H1 (cell line): ENCODE data around the gene INPP5A. TPM values are rescaled to one million over a fixed set of nuclear protein-coding genes. Genes with fewer than 3 reads are reported as not detected.
A peak's percentile ranks its signal among the peaks of the same experiment; 100 is the strongest.

Experiments
- CTCF ChIA-PET: fragments of 300-600 bp; sonication (Branson Sonifier 250); formaldehyde crosslinking; loops from one replicate; lab custom pipeline; 2021; ENCODE audit not compliant: partially characterized antibody; lab: Charles Lee
- POLR2A ChIA-PET: fragments of 300-600 bp; sonication (Branson Sonifier 250); formaldehyde crosslinking; loops from one replicate; lab custom pipeline; 2021; ENCODE audit warnings: inconsistent platforms; ENCODE audit not compliant: partially characterized antibody; lab: Charles Lee
- DNase-seq, 2 experiments: peaks; one replicate each; pipeline versions ENCODE4 v3.0.0 to v3.0.0-alpha.2; 2010 to 2022; ENCODE audit warnings: low spot score in 2 of 2, low read depth in 1 of 2, mixed read lengths in 1 of 2
- FAIRE-seq: peaks from 2 replicates; lab custom pipeline; 2011; peaks lifted over from hg19 to GRCh38; lab: Jason Lieb, UNC
- H2AFZ ChIP-seq: 2 replicates; pipeline ENCODE4 v1.8.1; 2012; ENCODE audit warnings: low read length, inconsistent platforms
- H2AK5ac ChIP-seq: 2 replicates; pipeline ENCODE4 v1.6.1; 2013; ENCODE audit warnings: low read depth, low read length
- H2BK120ac ChIP-seq: replicated peaks from 2 replicates; pipeline ENCODE3; 2013; ENCODE audit warnings: low read depth, low read length, inconsistent platforms
- H2BK12ac ChIP-seq: 2 replicates; pipeline ENCODE4 v1.6.1; 2013; ENCODE audit warnings: low read depth, low read length
- H2BK15ac ChIP-seq: 2 replicates; pipeline ENCODE4 v1.6.1; 2013; ENCODE audit warnings: low read length
- H2BK20ac ChIP-seq: 2 replicates; pipeline ENCODE4 v1.6.1; 2013; ENCODE audit warnings: low read length
- H2BK5ac ChIP-seq: 2 replicates; pipeline ENCODE4 v1.6.1; 2013; ENCODE audit warnings: low read depth, low read length
- H3K14ac ChIP-seq: 2 replicates; pipeline ENCODE4 v1.6.1; 2013; ENCODE audit warnings: inconsistent platforms; ENCODE audit not compliant: insufficient read length
- H3K18ac ChIP-seq: 2 replicates; pipeline ENCODE4 v1.6.1; 2013; ENCODE audit warnings: low read length; ENCODE audit errors: extremely low read depth
- H3K23ac ChIP-seq: 2 replicates; pipeline ENCODE4 v1.6.1; 2013; ENCODE audit warnings: inconsistent platforms; ENCODE audit not compliant: insufficient read length
- H3K23me2 ChIP-seq: 2 replicates; pipeline ENCODE4 v1.6.1; 2013; ENCODE audit warnings: low read depth, low read length
- H3K27ac ChIP-seq: 2 replicates; pipeline ENCODE4 v1.6.1; 2011; ENCODE audit warnings: low read depth, low read length, inconsistent platforms
- H3K27me3 ChIP-seq, 4 experiments: replicated peaks in 1 of 4; 1 replicate in 1 of 4; 2 replicates in 3 of 4; pipeline versions ENCODE4 v1.6.1 to v1.8.1; 2011 to 2013; ENCODE audit warnings: low read length in 3 of 4, mild to moderate bottlenecking in 3 of 4, inconsistent platforms in 2 of 4, mixed read lengths in 2 of 4, moderate library complexity in 1 of 4; ENCODE audit not compliant: control insufficient read depth in 3 of 4, insufficient read depth in 3 of 4; ENCODE audit errors: extremely low read depth in 1 of 4
- H3K36me3 ChIP-seq, 4 experiments: 2 replicates each; pipeline versions ENCODE4 v1.6.1 to v1.8.1; 2011 to 2013; ENCODE audit warnings: mild to moderate bottlenecking in 4 of 4, low read length in 3 of 4, moderate library complexity in 2 of 4, control low read depth in 1 of 4, inconsistent platforms in 1 of 4; ENCODE audit not compliant: insufficient read depth in 4 of 4, control insufficient read depth in 2 of 4
- H3K4ac ChIP-seq: replicated peaks from 2 replicates; pipeline ENCODE3; 2013; ENCODE audit warnings: low read length, low read depth, mixed read lengths, inconsistent platforms; ENCODE audit not compliant: insufficient read length
- H3K4me1 ChIP-seq, 4 experiments: replicated peaks in 1 of 4; 1 replicate in 1 of 4; 2 replicates in 3 of 4; pipeline versions ENCODE4 v1.6.1 to v1.8.1; 2011 to 2013; ENCODE audit warnings: low read length in 3 of 4, inconsistent platforms in 2 of 4, mixed read lengths in 1 of 4; ENCODE audit not compliant: insufficient read depth in 4 of 4, control insufficient read depth in 3 of 4
- H3K4me2 ChIP-seq, 2 experiments: 2 replicates each; pipeline versions ENCODE4 v1.6.1 to v1.8.1; 2011 to 2013; ENCODE audit warnings: low read depth in 2 of 2, low read length in 2 of 2, control low read depth in 1 of 2, inconsistent platforms in 1 of 2, mild to moderate bottlenecking in 1 of 2; ENCODE audit not compliant: insufficient read depth in 1 of 2
- H3K4me3 ChIP-seq, 4 experiments: fragments of 200-600, 300-600 bp in 1 of 4; sonication (generic), shearing (Covaris generic), sonication (Bioruptor Twin) in 1 of 4; 2 replicates each; pipeline versions ENCODE4 v1.5.1 to v1.8.1; 2011 to 2016; ENCODE audit warnings: low read length in 4 of 4, low read depth in 3 of 4, control low read depth in 2 of 4, inconsistent platforms in 2 of 4, mild to moderate bottlenecking in 2 of 4, mixed read lengths in 1 of 4, moderate library complexity in 1 of 4; ENCODE audit not compliant: insufficient read depth in 2 of 4; ENCODE audit errors: extremely low read depth in 1 of 4
- H3K56ac ChIP-seq: replicated peaks from 2 replicates; pipeline ENCODE3; 2013; ENCODE audit warnings: low read depth, mild to moderate bottlenecking, mixed read lengths, low read length, inconsistent platforms; ENCODE audit not compliant: insufficient read length
- H3K79me1 ChIP-seq: 2 replicates; pipeline ENCODE4 v1.6.1; 2013; ENCODE audit warnings: low read depth, low read length, control low read depth
- H3K79me2 ChIP-seq, 2 experiments: 2 replicates each; pipeline versions ENCODE4 v1.6.1 to v1.8.1; 2012 to 2013; ENCODE audit warnings: low read length in 2 of 2, mild to moderate bottlenecking in 2 of 2, inconsistent platforms in 1 of 2; ENCODE audit not compliant: insufficient read depth in 2 of 2, control insufficient read depth in 1 of 2
- H3K9ac ChIP-seq, 4 experiments: replicated peaks in 1 of 4; 1 replicate in 1 of 4; 2 replicates in 3 of 4; pipeline versions ENCODE4 v1.6.1 to v1.8.1; 2011 to 2013; ENCODE audit warnings: low read depth in 3 of 4, low read length in 3 of 4, control low read depth in 2 of 4, mild to moderate bottlenecking in 2 of 4, moderate library complexity in 2 of 4, inconsistent platforms in 1 of 4; ENCODE audit errors: extremely low read depth in 1 of 4
- H3K9me3 ChIP-seq, 2 experiments: 2 replicates each; pipeline versions ENCODE4 v1.6.1 to v1.8.1; 2012 to 2013; ENCODE audit warnings: mild to moderate bottlenecking in 2 of 2, moderate library complexity in 2 of 2, control low read depth in 1 of 2, inconsistent platforms in 1 of 2, low read depth in 1 of 2, low read length in 1 of 2, mixed read lengths in 1 of 2; ENCODE audit not compliant: insufficient read depth in 2 of 2
- H4K20me1 ChIP-seq, 2 experiments: replicated peaks in 1 of 2; 2 replicates each; pipeline versions ENCODE3 to v1.8.1; 2011 to 2013; ENCODE audit warnings: inconsistent platforms in 2 of 2, low read length in 2 of 2, mild to moderate bottlenecking in 1 of 2; ENCODE audit not compliant: insufficient read depth in 2 of 2, control insufficient read depth in 1 of 2
- H4K5ac ChIP-seq: 2 replicates; pipeline ENCODE4 v1.6.1; 2013; ENCODE audit warnings: low read length, low read depth, mixed read lengths, inconsistent platforms; ENCODE audit not compliant: insufficient read length
- H4K8ac ChIP-seq: 2 replicates; pipeline ENCODE4 v1.8.0; 2013; ENCODE audit warnings: mild to moderate bottlenecking, moderate library complexity, low read length, inconsistent platforms; ENCODE audit not compliant: insufficient read depth; ENCODE audit errors: extremely low read depth
- H4K91ac ChIP-seq: replicated peaks from 2 replicates; pipeline ENCODE3; 2013; ENCODE audit warnings: low read length, mixed read lengths, inconsistent platforms; ENCODE audit not compliant: insufficient read length
- BACH1 ChIP-seq: IDR thresholded peaks from 2 replicates; pipeline ENCODE4 v1.6.1; 2012; ENCODE audit warnings: low read length, improper control_type of control experiment
- CBX5 ChIP-seq: fragments of 300-800, 300-1000 bp; sonication (generic); IDR thresholded peaks from 2 replicates; pipeline ENCODE4 v1.7.1; 2016; ENCODE audit warnings: antibody characterized with exemption, low read length, low read depth
- CBX8 ChIP-seq: fragments of 300-800, 300-1000 bp; sonication (generic); IDR thresholded peaks from 2 replicates; pipeline ENCODE4 v1.7.1; 2016; ENCODE audit warnings: low read depth, low read length, borderline replicate concordance
- CHD1 ChIP-seq: IDR thresholded peaks from 2 replicates; pipeline ENCODE4 v1.6.1; 2012; ENCODE audit warnings: low read depth, low read length, improper control_type of control experiment
- CHD2 ChIP-seq: IDR thresholded peaks from 2 replicates; pipeline ENCODE4 v1.6.1; 2012; ENCODE audit warnings: low read length, improper control_type of control experiment
- CTBP2 ChIP-seq: IDR thresholded peaks from 2 replicates; pipeline ENCODE4 v1.7.0; 2011; ENCODE audit warnings: borderline replicate concordance, mild to moderate bottlenecking, moderate library complexity, mixed read lengths, low read length; ENCODE audit not compliant: insufficient read depth, insufficient read length
- GTF2F1 ChIP-seq: IDR thresholded peaks from 2 replicates; pipeline ENCODE4 v1.6.1; 2012; ENCODE audit warnings: low read depth, low read length, improper control_type of control experiment, borderline replicate concordance
- JUN ChIP-seq: IDR thresholded peaks from 2 replicates; pipeline ENCODE4 v1.6.1; 2011; ENCODE audit warnings: low read depth, mild to moderate bottlenecking, improper control_type of control experiment, low read length
- KDM4A ChIP-seq: IDR thresholded peaks from one replicate; pipeline ENCODE4 v1.7.1; 2012; ENCODE audit warnings: low read depth, mild to moderate bottlenecking, moderate library complexity, low read length, inconsistent platforms; ENCODE audit not compliant: severe bottlenecking
- PHF8 ChIP-seq: fragments of 200-600 bp; sonication (generic); conservative IDR thresholded peaks from 2 replicates; pipeline ENCODE4 v1.7.1; 2012; ENCODE audit warnings: low read depth, mild to moderate bottlenecking, inconsistent platforms, low read length, moderate library complexity
- RAD21 ChIP-seq, 2 experiments: IDR thresholded peaks in 1 of 2; conservative IDR thresholded peaks in 1 of 2; 2 replicates each; pipeline ENCODE4 v1.6.1; 2011; ENCODE audit warnings: low read depth in 2 of 2, low read length in 2 of 2, improper control_type of control experiment in 1 of 2, inconsistent platforms in 1 of 2, mild to moderate bottlenecking in 1 of 2, moderate library complexity in 1 of 2
- RFX5 ChIP-seq: IDR thresholded peaks from 2 replicates; pipeline ENCODE4 v1.6.1; 2011; ENCODE audit warnings: low read depth, low read length, improper control_type of control experiment, borderline replicate concordance
- SIX5 ChIP-seq: IDR thresholded peaks from 2 replicates; pipeline ENCODE4 v1.6.1; 2011; ENCODE audit warnings: mild to moderate bottlenecking, low read depth, low read length
- WGBS, 2 experiments: shearing (Covaris generic) in 1 of 2; methylation state at CpG; one replicate each; pipeline versions ENCODE4 v1.1.6 to v1.1.7; 2013 to 2015; ENCODE audit warnings: low lambda C conversion rate in 2 of 2, mixed read lengths in 2 of 2, inconsistent platforms in 1 of 2, low coverage in 1 of 2, missing lambda C conversion rate in 1 of 2; ENCODE audit not compliant: insufficient replicate concordance in 2 of 2, insufficient coverage in 1 of 2, insufficient read length in 1 of 2; ENCODE audit errors: extremely low coverage in 1 of 2, missing lambda C conversion rate in 1 of 2; 5-methylcytosine and 5-hydroxymethylcytosine counted together
- polyA plus RNA-seq, 7 experiments: library from polyadenylated mRNA; depleted of rRNA in 3 of 7; stranded (reverse) in 5 of 7; unstranded in 2 of 7; fragments of >200 nt in 5 of 7; fragments of 200-250 nt in 2 of 7; gene quantifications; 1 replicate in 5 of 7; 2 replicates in 1 of 7; 4 replicates in 1 of 7; pipeline versions ENCODE4 v1.2.1 to v1.2.3, GENCODE V29; 2011 to 2013; ENCODE audit warnings: missing spikeins in 2 of 7, mixed read lengths in 2 of 7
- total RNA-seq: library from RNA; stranded (reverse); fragmentation: NEBNext Ultra II Directional; extraction: Animal tissue kit (Norgen Biotek cat#: 25700); gene quantifications from 2 replicates; pipeline ENCODE4 v1.2.1, GENCODE V29; 2021

INPP5A gene
- total and polyA plus RNA-seq, 2 of the 8 experiments (the other 6 are each of a cell fraction or from before 2014, with no cell fraction given): 19.7 to 27.5 TPM

DNA sequence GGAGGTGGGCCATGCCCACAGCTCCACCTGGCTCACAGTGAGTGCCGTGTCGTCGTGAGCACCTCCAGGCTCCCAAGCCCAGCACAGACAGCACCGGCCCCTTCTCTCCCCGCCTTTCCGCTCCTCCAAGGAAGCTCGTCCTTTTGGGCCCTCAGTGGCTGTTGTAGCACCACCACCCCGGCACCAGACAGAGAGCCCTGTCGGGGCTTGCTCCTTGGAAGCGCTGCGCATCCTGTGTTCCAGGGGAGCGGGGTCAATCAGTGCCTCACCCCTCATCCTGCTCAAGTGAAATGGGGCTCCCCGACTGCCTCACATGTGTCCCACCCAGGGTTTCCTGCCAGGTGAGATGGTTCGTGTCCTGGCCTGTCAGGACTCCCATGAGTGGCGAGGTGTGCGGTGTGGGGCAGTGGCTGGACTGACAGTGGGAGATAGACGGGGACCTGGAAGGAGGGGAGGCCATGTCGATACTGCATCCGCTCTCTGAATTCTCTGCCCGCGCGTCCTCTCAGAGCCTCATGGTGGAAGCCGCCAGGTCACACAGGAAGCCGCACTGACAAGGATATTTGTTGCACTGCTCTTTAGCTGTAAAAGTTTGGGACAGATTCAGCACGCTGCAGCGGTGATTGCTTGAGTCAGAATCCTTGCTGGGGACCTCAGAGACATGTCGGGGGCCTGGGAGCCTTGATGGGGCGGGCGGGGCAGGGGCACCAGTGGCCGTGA is 107.1 kb downstream of the INPP5A start:
- CTCF ChIA-PET: interaction anchor here (0.7 to 5.0 kb wide), 8 partner anchors 10 to 443 kb away, joined by 3 to 37 read pairs (median 4); no protein-coding TSS in a partner anchor
- no peak for FAIRE-seq
- TF ChIP-seq CBX8 (no peak), CHD1 (no peak), PHF8 (no peak), RAD21 (IDR thresholded peaks at IDR 0.05 in 1 of 2, conservative IDR thresholded peaks at IDR 0.05 in 1 of 2; ENCODE audit: low read depth in 2 of 2, low read length in 2 of 2) (no peak), RFX5 (no peak), CHD2 (no peak), BACH1 (no peak), SIX5 (no peak), CTBP2 (no peak), KDM4A (no peak), GTF2F1 (no peak), JUN (no peak), CBX5 (no peak)

More for the DNA sequence above, 107.1 kb downstream of the INPP5A start:
- Histone ChIP-seq H3K4me3 (no peak overlapping the region), H2BK120ac (no peak overlapping the region), H3K23ac (no peak overlapping the region), H2BK5ac (no peak overlapping the region), H3K9ac (no peak overlapping the region), H3K9me3 (no peaks in the 10 kb centered on the region), H3K27me3 (peaks cover 0 to 2% (median 0%) of the 10 kb centered on the region in 4 experiments; a peak in 1 of 7 replicates), H4K5ac (no peak overlapping the region), H2AK5ac (no peak overlapping the region), H3K4me2 (no peak overlapping the region), H4K8ac (peak overlapping the region; percentile 62), H4K20me1 (peaks cover 4 to 7% of the 10 kb centered on the region in 2 experiments), H3K18ac (peak overlapping the region; percentile 32; the same call in 1 of the 2 replicates), H3K36me3 (no peaks in the 10 kb centered on the region), H3K4ac (no peak overlapping the region), H2BK20ac (no peak overlapping the region), H3K27ac (no peak overlapping the region), H3K14ac (no peak overlapping the region), H2BK12ac (no peak overlapping the region), H3K79me1 (peaks cover under 1% of the 10 kb centered on the region), H2AFZ (no peak overlapping the region), H3K23me2 (no peaks in the 10 kb centered on the region), H4K91ac (no peak overlapping the region), H2BK15ac (no peak overlapping the region), H3K56ac (no peak overlapping the region), H3K4me1 (no peaks in the 10 kb centered on the region), H3K79me2 (peaks cover 0 to 2% of the 10 kb centered on the region in 2 experiments; a peak in 1 of 4 replicates)
- no peak for DNase-seq
- WGBS, 2 experiments: 91% methylated on average over 27 of the region's 30 CpGs; no CpG with 5 or more reads in 1 of the 2 experiments
- POLR2A ChIA-PET: no interaction called here
